Measurements from ENCODE around the gene CAMTA1. TPM values are rescaled to one million over a fixed set of nuclear protein-coding genes. Genes with fewer than 3 reads are reported as not detected.

CAMTA1 gene
- polyA plus RNA-seq, 1 donor from 2014 or later: 162 TPM

- no peak for TF ChIP-seq POLR2AphosphoS5 (IDR thresholded peaks at IDR 0.05)
- no peak for TF ChIP-seq RAD21 (conservative IDR thresholded peaks at IDR 0.05)
- no peak for TF ChIP-seq MXI1 (conservative IDR thresholded peaks at IDR 0.05; ENCODE audit: poor library complexity, severe bottlenecking)
- no peak for TF ChIP-seq EZH2 (IDR thresholded peaks at IDR 0.05; ENCODE audit: borderline replicate concordance, insufficient read depth, low read length, poor library complexity, severe bottlenecking)
- no peak for TF ChIP-seq REST (IDR thresholded peaks at IDR 0.05; ENCODE audit: borderline replicate concordance)
- no peak for TF ChIP-seq TAF1 (IDR thresholded peaks at IDR 0.05; ENCODE audit: low read depth)
- no peak for TF ChIP-seq EP300 (conservative IDR thresholded peaks at IDR 0.05; ENCODE audit: poor library complexity, severe bottlenecking)
- TF ChIP-seq SMC3 (conservative IDR thresholded peaks at IDR 0.05; ENCODE audit: poor library complexity): no peak
- TF ChIP-seq CTCF (IDR thresholded peaks at IDR 0.05; ENCODE audit: poor library complexity, severe bottlenecking): no peak
- no peak overlapping the region for H3K27ac ChIP-seq (ENCODE audit: low read length)
- no peak overlapping the region for H2AFZ ChIP-seq (ENCODE audit: low read depth, low read length)
- H3K9me3 ChIP-seq (ENCODE audit: low read length): no peaks in the 10 kb centered on the region
- H3K4me3 ChIP-seq (ENCODE audit: low read length): no peak overlapping the region
- no peaks in the 10 kb centered on the region for H3F3A ChIP-seq (ENCODE audit: insufficient read depth, low read length, poor library complexity, severe bottlenecking)
- H3K9me2 ChIP-seq (ENCODE audit: insufficient read depth, low read length): no peaks in the 10 kb centered on the region
- no peaks in the 10 kb centered on the region for H3K36me3 ChIP-seq (ENCODE audit: insufficient read depth, low read length)
- no peak overlapping the region for H3K4me2 ChIP-seq (ENCODE audit: low read length)
- H3K79me2 ChIP-seq (replicated peaks; ENCODE audit: insufficient read depth, low read length): no peaks in the 10 kb centered on the region
- no peaks in the 10 kb centered on the region for H3K27me3 ChIP-seq (ENCODE audit: insufficient read depth, low read depth, low read length)
- H4K20me1 ChIP-seq (ENCODE audit: insufficient read depth): no peaks in the 10 kb centered on the region
- H3K9ac ChIP-seq (ENCODE audit: low read length): no peak overlapping the region
These were observed 23.2 kb upstream of the CAMTA1 start for GRCh38 chr1:6762060-6762459.

GRCh38 chr1:6770751-6771440 is 14.4 kb upstream of the CAMTA1 start:
- H3K27ac ChIP-seq (ENCODE audit: low read length): no peak overlapping the region
- TF ChIP-seq SMC3 (conservative IDR thresholded peaks at IDR 0.05; ENCODE audit: poor library complexity) (no peak), CTCF (IDR thresholded peaks at IDR 0.05; ENCODE audit: poor library complexity, severe bottlenecking) (no peak), EP300 (conservative IDR thresholded peaks at IDR 0.05; ENCODE audit: poor library complexity, severe bottlenecking) (no peak), REST (IDR thresholded peaks at IDR 0.05; ENCODE audit: borderline replicate concordance) (no peak), MXI1 (conservative IDR thresholded peaks at IDR 0.05; ENCODE audit: poor library complexity, severe bottlenecking) (no peak), EZH2 (IDR thresholded peaks at IDR 0.05; ENCODE audit: borderline replicate concordance, insufficient read depth, low read length, poor library complexity, severe bottlenecking) (no peak), RAD21 (conservative IDR thresholded peaks at IDR 0.05) (no peak), POLR2AphosphoS5 (IDR thresholded peaks at IDR 0.05) (no peak), TAF1 (IDR thresholded peaks at IDR 0.05; ENCODE audit: low read depth) (no peak)
- no peak overlapping the region for H2AFZ ChIP-seq (ENCODE audit: low read depth, low read length)
- H3K9ac ChIP-seq (ENCODE audit: low read length): no peak overlapping the region
- H4K20me1 ChIP-seq (ENCODE audit: insufficient read depth): no peaks in the 10 kb centered on the region
- H3K79me2 ChIP-seq (replicated peaks; ENCODE audit: insufficient read depth, low read length): no peaks in the 10 kb centered on the region
- no peaks in the 10 kb centered on the region for H3K9me3 ChIP-seq (ENCODE audit: low read length)
- H3K9me2 ChIP-seq (ENCODE audit: insufficient read depth, low read length): no peaks in the 10 kb centered on the region
- no peak overlapping the region for H3K4me3 ChIP-seq (ENCODE audit: low read length)
- no peaks in the 10 kb centered on the region for H3F3A ChIP-seq (ENCODE audit: insufficient read depth, low read length, poor library complexity, severe bottlenecking)
- H3K27me3 ChIP-seq (ENCODE audit: insufficient read depth, low read depth, low read length): no peaks in the 10 kb centered on the region
- H3K4me2 ChIP-seq (ENCODE audit: low read length): no peak overlapping the region
- no peaks in the 10 kb centered on the region for H3K36me3 ChIP-seq (ENCODE audit: insufficient read depth, low read length)

Measured in neural cell (in vitro differentiated cells).